Neural cell (in vitro differentiated cells): Measurements from ENCODE around the gene VMP1. TPM values are rescaled to one million over a fixed set of nuclear protein-coding genes. Genes with fewer than 3 reads are reported as not detected.
"Not testable (repeated sequence)": the region's sequence is repeated elsewhere in the genome, so short reads cannot be mapped to it uniquely, and the experiment has no call there.

Source experiments
- H2AFZ ChIP-seq: fragments of 200-600, 300-800 bp; sonication (generic), shearing (Covaris generic); 2 replicates; pipeline ENCODE4 v1.6.0; 2014; ENCODE audit warnings: low read depth, mild to moderate bottlenecking, antibody characterized with exemption, low read length, moderate library complexity
- H3F3A ChIP-seq: fragments of 200-600 bp; shearing (Covaris generic); 2 replicates; pipeline ENCODE4 v1.6.1; 2016; ENCODE audit warnings: mild to moderate bottlenecking, moderate library complexity, mixed read lengths, antibody characterized with exemption, low read length; ENCODE audit not compliant: insufficient read depth, poor library complexity, severe bottlenecking
- H3K27ac ChIP-seq: fragments of 200-600, 300-800 bp; sonication (generic), shearing (Covaris generic); 2 replicates; pipeline ENCODE4 v1.5.1; 2014; ENCODE audit warnings: mild to moderate bottlenecking, low read length, moderate library complexity
- H3K27me3 ChIP-seq: fragments of 300-800, 200-600 bp; sonication (generic), shearing (Covaris generic); 2 replicates; pipeline ENCODE4 v1.6.0; 2014; ENCODE audit warnings: mild to moderate bottlenecking, low read depth, low read length, moderate library complexity; ENCODE audit not compliant: insufficient read depth
- H3K36me3 ChIP-seq: fragments of 300-800, 200-600 bp; sonication (generic), shearing (Covaris generic); 2 replicates; pipeline ENCODE4 v1.5.1; 2014; ENCODE audit warnings: mild to moderate bottlenecking, antibody characterized with exemption, low read length, moderate library complexity; ENCODE audit not compliant: insufficient read depth
- H3K4me2 ChIP-seq: fragments of 300-800, 200-600 bp; sonication (generic), shearing (Covaris generic); 2 replicates; pipeline ENCODE4 v1.6.0; 2014; ENCODE audit warnings: mild to moderate bottlenecking, low read length
- H3K4me3 ChIP-seq: fragments of 300-800, 200-600 bp; sonication (generic), shearing (Covaris generic); 2 replicates; pipeline ENCODE4 v1.5.1; 2014; ENCODE audit warnings: mild to moderate bottlenecking, low read length, moderate library complexity
- H3K79me2 ChIP-seq: fragments of 200-600 bp; shearing (Covaris generic); replicated peaks from 2 replicates; pipeline ENCODE4 v1.6.0; 2014; ENCODE audit warnings: mild to moderate bottlenecking, low read length, moderate library complexity; ENCODE audit not compliant: insufficient read depth
- H3K9ac ChIP-seq: fragments of 300-800, 200-600 bp; sonication (generic), shearing (Covaris generic); 2 replicates; pipeline ENCODE4 v1.6.1; 2016; ENCODE audit warnings: mild to moderate bottlenecking, low read length, mixed read lengths
- H3K9me2 ChIP-seq: fragments of 200-600 bp; shearing (Covaris generic); 2 replicates; pipeline ENCODE4 v1.6.1; 2016; ENCODE audit warnings: mild to moderate bottlenecking, low read length, mixed read lengths; ENCODE audit not compliant: insufficient read depth
- H3K9me3 ChIP-seq: fragments of 200-600, 300-800 bp; sonication (generic), shearing (Covaris generic); 2 replicates; pipeline ENCODE4 v1.6.1; 2016; ENCODE audit warnings: mild to moderate bottlenecking, mixed run types, low read length, moderate library complexity, mixed read lengths
- H4K20me1 ChIP-seq: fragments of 200-600 bp; shearing (Covaris generic); 2 replicates; pipeline ENCODE4 v1.6.1; 2016; ENCODE audit warnings: mild to moderate bottlenecking, mixed run types; ENCODE audit not compliant: insufficient read depth
- CTCF ChIP-seq: fragments of 450-650 bp; IDR thresholded peaks from 2 replicates; pipeline ENCODE4 v1.5.1; 2014; ENCODE audit warnings: antibody characterized with exemption, mild to moderate bottlenecking, moderate library complexity; ENCODE audit not compliant: poor library complexity, severe bottlenecking
- EP300 ChIP-seq: fragments of 450-650 bp; conservative IDR thresholded peaks from 2 replicates; pipeline ENCODE4 v1.6.1; 2014; ENCODE audit warnings: antibody characterized with exemption, mild to moderate bottlenecking, moderate library complexity; ENCODE audit not compliant: poor library complexity, severe bottlenecking
- EZH2 ChIP-seq: fragments of 200-600, 300-800 bp; shearing (Covaris generic), sonication (generic); IDR thresholded peaks from 2 replicates; pipeline ENCODE4 v1.6.1; 2014; ENCODE audit warnings: antibody characterized with exemption, low read length, borderline replicate concordance, mild to moderate bottlenecking; ENCODE audit not compliant: insufficient read depth, poor library complexity, severe bottlenecking
- MXI1 ChIP-seq: fragments of 450-650 bp; conservative IDR thresholded peaks from 2 replicates; pipeline ENCODE4 v1.6.1; 2014; ENCODE audit warnings: antibody characterized with exemption, mild to moderate bottlenecking; ENCODE audit not compliant: poor library complexity, severe bottlenecking
- POLR2AphosphoS5 ChIP-seq: IDR thresholded peaks from 2 replicates; pipeline ENCODE4 v1.6.1; 2012
- RAD21 ChIP-seq: fragments of 450-650 bp; conservative IDR thresholded peaks from 2 replicates; pipeline ENCODE4 v1.6.1; 2014; ENCODE audit warnings: antibody characterized with exemption, mild to moderate bottlenecking, moderate library complexity
- SMC3 ChIP-seq: fragments of 450-650 bp; conservative IDR thresholded peaks from 2 replicates; pipeline ENCODE4 v1.6.1; 2014; ENCODE audit warnings: antibody characterized with exemption, mild to moderate bottlenecking, moderate library complexity; ENCODE audit not compliant: poor library complexity
- TAF1 ChIP-seq: IDR thresholded peaks from 2 replicates; pipeline ENCODE4 v1.6.1; 2012; ENCODE audit warnings: low read depth
- polyA plus RNA-seq: library from polyadenylated mRNA; depleted of rRNA; stranded (reverse); fragments of >200 nt; gene quantifications from 2 replicates; pipeline ENCODE4 v1.2.3, GENCODE V29; 2014
- TF ChIP-seq, protein P1 (sequence below): IDR thresholded peaks from 2 replicates; pipeline ENCODE4 v1.6.1; 2012; ENCODE audit warnings: borderline replicate concordance

The VMP1 gene
- polyA plus RNA-seq, 1 donor from 2014 or later: 75.9 TPM

DNA sequence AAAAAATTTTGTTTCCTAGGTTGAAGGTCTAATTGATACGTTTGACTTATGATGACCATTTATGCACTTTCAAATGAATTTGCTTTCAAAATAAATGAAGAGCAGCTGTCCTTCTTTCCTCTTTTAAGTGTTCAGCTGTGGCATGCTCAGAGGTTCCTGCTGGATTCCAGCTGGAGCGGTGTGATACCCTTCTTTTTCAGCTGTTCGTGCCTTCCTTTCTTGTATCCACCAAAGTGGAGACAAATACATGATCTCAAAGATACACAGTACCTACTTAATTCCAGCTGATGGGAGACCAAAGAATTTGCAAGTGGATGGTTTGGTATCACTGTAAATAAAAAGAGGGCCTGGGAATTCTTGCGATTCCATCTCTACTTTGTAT lies 134.4 kb downstream of the VMP1 start:
- H3K9ac ChIP-seq, H3K4me3 ChIP-seq: not testable (repeated sequence)

GRCh38 chr17:59842901-59843652 lies 135.6 kb downstream of the VMP1 start:
- H3K9ac ChIP-seq: no peak overlapping the region
- no peaks in the 10 kb centered on the region for H4K20me1 ChIP-seq
- no peak overlapping the region for H3K4me3 ChIP-seq
- no peak overlapping the region for H2AFZ ChIP-seq
- H3K27ac ChIP-seq: no peak overlapping the region
- no peaks in the 10 kb centered on the region for H3K9me3 ChIP-seq
- TF ChIP-seq POLR2AphosphoS5 (no peak), RAD21 (no peak), MXI1 (no peak), EZH2 (no peak), CTCF (no peak), TAF1 (no peak), SMC3 (no peak), EP300 (no peak)
- TF ChIP-seq, protein P1, sequence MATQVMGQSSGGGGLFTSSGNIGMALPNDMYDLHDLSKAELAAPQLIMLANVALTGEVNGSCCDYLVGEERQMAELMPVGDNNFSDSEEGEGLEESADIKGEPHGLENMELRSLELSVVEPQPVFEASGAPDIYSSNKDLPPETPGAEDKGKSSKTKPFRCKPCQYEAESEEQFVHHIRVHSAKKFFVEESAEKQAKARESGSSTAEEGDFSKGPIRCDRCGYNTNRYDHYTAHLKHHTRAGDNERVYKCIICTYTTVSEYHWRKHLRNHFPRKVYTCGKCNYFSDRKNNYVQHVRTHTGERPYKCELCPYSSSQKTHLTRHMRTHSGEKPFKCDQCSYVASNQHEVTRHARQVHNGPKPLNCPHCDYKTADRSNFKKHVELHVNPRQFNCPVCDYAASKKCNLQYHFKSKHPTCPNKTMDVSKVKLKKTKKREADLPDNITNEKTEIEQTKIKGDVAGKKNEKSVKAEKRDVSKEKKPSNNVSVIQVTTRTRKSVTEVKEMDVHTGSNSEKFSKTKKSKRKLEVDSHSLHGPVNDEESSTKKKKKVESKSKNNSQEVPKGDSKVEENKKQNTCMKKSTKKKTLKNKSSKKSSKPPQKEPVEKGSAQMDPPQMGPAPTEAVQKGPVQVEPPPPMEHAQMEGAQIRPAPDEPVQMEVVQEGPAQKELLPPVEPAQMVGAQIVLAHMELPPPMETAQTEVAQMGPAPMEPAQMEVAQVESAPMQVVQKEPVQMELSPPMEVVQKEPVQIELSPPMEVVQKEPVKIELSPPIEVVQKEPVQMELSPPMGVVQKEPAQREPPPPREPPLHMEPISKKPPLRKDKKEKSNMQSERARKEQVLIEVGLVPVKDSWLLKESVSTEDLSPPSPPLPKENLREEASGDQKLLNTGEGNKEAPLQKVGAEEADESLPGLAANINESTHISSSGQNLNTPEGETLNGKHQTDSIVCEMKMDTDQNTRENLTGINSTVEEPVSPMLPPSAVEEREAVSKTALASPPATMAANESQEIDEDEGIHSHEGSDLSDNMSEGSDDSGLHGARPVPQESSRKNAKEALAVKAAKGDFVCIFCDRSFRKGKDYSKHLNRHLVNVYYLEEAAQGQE: no peak
- H3K79me2 ChIP-seq: no peaks in the 10 kb centered on the region
- H3K9me2 ChIP-seq: no peaks in the 10 kb centered on the region
- H3K27me3 ChIP-seq: no peaks in the 10 kb centered on the region
- H3K4me2 ChIP-seq: no peak overlapping the region
- H3F3A ChIP-seq: no peaks in the 10 kb centered on the region
- H3K36me3 ChIP-seq: no peaks in the 10 kb centered on the region

More for the DNA sequence above, 134.4 kb downstream of the VMP1 start:
- H3K36me3 ChIP-seq, H2AFZ ChIP-seq, H3K27me3 ChIP-seq, H4K20me1 ChIP-seq, H3K4me2 ChIP-seq, H3K9me2 ChIP-seq, H3K27ac ChIP-seq, H3K79me2 ChIP-seq, H3K9me3 ChIP-seq, H3F3A ChIP-seq: not testable (repeated sequence)
